Adrenal gland (tissue), 12 donors: ENCODE results near the gene EPSTI1. TPM values are rescaled to one million over a fixed set of nuclear protein-coding genes. Genes with fewer than 3 reads are reported as not detected.

Experiments used
- DNase-seq, 7 donors: peaks; one replicate each; pipeline ENCODE4 v3.0.0-alpha.2; 2019 to 2020
- H3K27ac ChIP-seq, 5 donors: fragments of 200-600 bp; sonication (generic) in 4 of 5; 1 replicate in 3 of 5; 2 replicates in 2 of 5; pipeline versions ENCODE4 v1.5.1 to v1.8.0; 2016 to 2020; ENCODE audit warnings: mild to moderate bottlenecking in 1 of 5
- H3K27me3 ChIP-seq: fragments of 200-600 bp; 2 replicates; pipeline ENCODE4 v1.8.0; 2021
- H3K36me3 ChIP-seq, 2 donors: fragments of 200-600 bp; replicated peaks in 1 of 2; 1 replicate in 1 of 2; 2 replicates in 1 of 2; pipeline versions ENCODE4 v1.5.1 to v1.8.0; 2018 to 2022
- H3K4me1 ChIP-seq, 2 donors: fragments of 200-600 bp; replicated peaks in 1 of 2; 1 replicate in 1 of 2; 2 replicates in 1 of 2; pipeline versions ENCODE4 v1.5.1 to v1.8.0; 2018 to 2021
- H3K4me3 ChIP-seq, 4 donors: fragments of 200-600 bp; sonication (generic) in 3 of 4; one replicate each; pipeline ENCODE4 v1.5.1; 2016 to 2018
- H3K9me3 ChIP-seq, 3 donors: fragments of 200-600 bp; sonication (generic) in 1 of 3; replicated peaks in 1 of 3; 1 replicate in 2 of 3; 2 replicates in 1 of 3; pipeline versions ENCODE4 v1.5.1 to v1.8.0; 2016 to 2021
- POLR2A ChIP-seq, 2 donors: fragments of 450-650 bp; IDR thresholded peaks; one replicate each; pipeline ENCODE4 v1.6.1; 2017; ENCODE audit warnings: antibody characterized with exemption in 2 of 2, mild to moderate bottlenecking in 2 of 2, moderate library complexity in 1 of 2
- WGBS, 4 donors: extraction: QIAGEN DNeasy Blood & Tissue Kit in 2 of 4; methylation state at CpG; one replicate each; pipeline versions ENCODE4 v1.1.5 to v1.1.7; 2013 to 2017; 5-methylcytosine and 5-hydroxymethylcytosine counted together
- intact Hi-C, 2 donors: fragments of 100-400 bp; cut with DNase I; formaldehyde crosslinking; loops; one replicate each; pipeline versions ENCODE4 v1.14.1 to v1.15.0; 2022 to 2023
- polyA plus RNA-seq, 3 donors: library from polyadenylated mRNA; stranded (reverse); fragments of 200-250 nt in 2 of 3; fragments of 350-450 nt in 1 of 3; fragmentation: Illumina TruSeq in 1 of 3; extraction: RNeasy Lipid Tissue Mini Kit (QIAGEN cat#74804) in 1 of 3; gene quantifications; one replicate each; pipeline ENCODE4 v1.2.3, GENCODE V29; 2013 to 2014
- total RNA-seq, 9 donors: library from RNA; depleted of rRNA in 4 of 9; stranded (reverse); fragments of >200 nt in 4 of 9; fragments of 120-200 nt in 1 of 9; fragmentation: NEBNext Ultra II Directional in 1 of 9; extraction: Animal tissue kit (Norgen Biotek cat#: 25700) in 1 of 9; gene quantifications; one replicate each; pipeline versions ENCODE4 v1.1.0 to v1.2.4, GENCODE V29; 2013 to 2023
- TF ChIP-seq, protein P1 (sequence below), 6 experiments: fragments of 450-650 bp in 4 of 6; fragments of 200-600 bp in 2 of 6; sonication (generic) in 1 of 6; IDR thresholded peaks; 1 replicate in 5 of 6; 2 replicates in 1 of 6; pipeline versions ENCODE4 v1.5.1 to v1.8.0; 2016 to 2021; ENCODE audit warnings: antibody characterized with exemption in 6 of 6, mild to moderate bottlenecking in 2 of 6, moderate library complexity in 1 of 6
- donor health status: healthy with polysubstance abuse.
- donor health status: Bipolar disorder and iron deficiency.
- donor health status: DM: yes; HTN: yes; CAD: no.
- donor health status: DM: no; HTN: no; CAD: no.
- donor health status: DM: no; HTN: no; CAD: no.
- donor health status: DM: yes; HTN: yes; CAD: no.

Gene EPSTI1
- total and polyA plus RNA-seq, 12 donors: 6.8 to 36.3 (median 10.2) TPM

DNA sequence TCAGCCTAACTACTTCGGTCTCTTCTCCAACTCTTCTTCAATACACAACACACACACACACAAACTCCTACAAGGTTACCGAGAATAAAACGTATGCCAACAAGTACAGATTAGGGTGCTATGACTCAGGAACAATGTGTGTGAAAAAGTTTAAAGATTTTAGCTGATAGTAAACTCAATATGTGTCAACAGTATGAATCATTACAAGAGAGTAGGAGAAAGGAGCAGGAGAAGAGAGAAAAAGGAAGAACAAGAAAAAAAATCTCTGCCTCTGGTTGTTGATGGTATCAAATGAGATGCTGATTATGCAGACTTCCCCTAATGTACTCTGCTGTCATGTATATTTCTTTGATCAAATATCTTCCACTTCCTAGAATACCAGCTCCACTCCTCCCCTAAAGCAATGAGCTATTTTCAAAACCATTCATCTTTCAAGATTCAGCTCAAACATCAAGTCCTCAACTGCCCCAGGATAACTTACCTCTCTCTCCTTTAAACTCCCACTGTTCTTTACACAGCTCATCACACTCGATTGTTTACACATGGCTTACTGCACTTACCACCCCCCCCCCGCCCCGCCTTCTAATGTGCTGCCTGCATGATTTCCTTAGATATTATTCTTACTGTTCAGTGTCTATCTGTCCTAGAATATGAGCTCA, 115.0 kb downstream of the EPSTI1 start:
- no peaks in the 10 kb centered on the region for H3K9me3 ChIP-seq
- no peak overlapping the region for H3K27ac ChIP-seq
- DNase-seq: no peak
- no peaks in the 10 kb centered on the region for H3K27me3 ChIP-seq
- intact Hi-C loops: no loop called here
- peaks cover 7 to 27% of the 10 kb centered on the region in 2 donors for H3K4me1 ChIP-seq
- TF ChIP-seq, protein P1, sequence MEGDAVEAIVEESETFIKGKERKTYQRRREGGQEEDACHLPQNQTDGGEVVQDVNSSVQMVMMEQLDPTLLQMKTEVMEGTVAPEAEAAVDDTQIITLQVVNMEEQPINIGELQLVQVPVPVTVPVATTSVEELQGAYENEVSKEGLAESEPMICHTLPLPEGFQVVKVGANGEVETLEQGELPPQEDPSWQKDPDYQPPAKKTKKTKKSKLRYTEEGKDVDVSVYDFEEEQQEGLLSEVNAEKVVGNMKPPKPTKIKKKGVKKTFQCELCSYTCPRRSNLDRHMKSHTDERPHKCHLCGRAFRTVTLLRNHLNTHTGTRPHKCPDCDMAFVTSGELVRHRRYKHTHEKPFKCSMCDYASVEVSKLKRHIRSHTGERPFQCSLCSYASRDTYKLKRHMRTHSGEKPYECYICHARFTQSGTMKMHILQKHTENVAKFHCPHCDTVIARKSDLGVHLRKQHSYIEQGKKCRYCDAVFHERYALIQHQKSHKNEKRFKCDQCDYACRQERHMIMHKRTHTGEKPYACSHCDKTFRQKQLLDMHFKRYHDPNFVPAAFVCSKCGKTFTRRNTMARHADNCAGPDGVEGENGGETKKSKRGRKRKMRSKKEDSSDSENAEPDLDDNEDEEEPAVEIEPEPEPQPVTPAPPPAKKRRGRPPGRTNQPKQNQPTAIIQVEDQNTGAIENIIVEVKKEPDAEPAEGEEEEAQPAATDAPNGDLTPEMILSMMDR (IDR thresholded peaks at IDR 0.05): no peak
- no peak for TF ChIP-seq POLR2A (IDR thresholded peaks at IDR 0.05)
- H3K4me3 ChIP-seq: no peak overlapping the region
- H3K36me3 ChIP-seq: no peaks in the 10 kb centered on the region
- WGBS, 4 donors: 53 to 69% (median 63%) methylated on average over 6 of the region's 6 CpGs

DNA sequence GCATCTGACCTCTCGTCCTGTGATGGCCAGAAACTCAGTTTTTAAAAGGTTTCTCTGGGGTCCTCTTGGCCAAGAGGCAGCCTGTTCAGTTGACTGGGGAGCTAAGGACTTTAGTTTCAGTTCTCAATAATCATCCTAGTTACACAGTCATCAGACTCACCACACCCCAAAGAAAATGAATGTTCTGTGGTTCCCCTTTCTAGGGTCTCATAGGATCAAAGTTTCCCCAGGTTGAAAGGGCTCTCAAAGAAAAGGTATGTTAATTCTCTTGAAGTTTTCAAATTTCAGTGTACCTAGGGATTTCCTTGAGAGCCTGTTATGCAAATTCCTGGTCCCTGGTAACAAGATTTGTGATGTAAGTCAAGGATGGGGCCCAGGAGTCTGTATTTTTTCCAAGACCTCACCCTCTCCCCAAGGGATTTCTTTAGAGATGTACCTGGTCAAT, 115.7 kb downstream of the EPSTI1 start:
- Histone ChIP-seq H3K36me3 (no peaks in the 10 kb centered on the region), H3K27ac (peak overlapping the region in 2 of 5 donors; percentile 24 to 41), H3K9me3 (no peaks in the 10 kb centered on the region), H3K4me1 (peaks cover 7 to 27% of the 10 kb centered on the region in 2 donors), H3K27me3 (no peaks in the 10 kb centered on the region), H3K4me3 (peak overlapping the region in 1 of 4 donors; percentile 23)
- intact Hi-C loops: no loop called here
- TF ChIP-seq POLR2A (IDR thresholded peaks at IDR 0.05): no peak
- TF ChIP-seq, protein P1 (IDR thresholded peaks at IDR 0.05): no peak
- WGBS, 4 donors: 13 to 43% (median 35%) methylated on average over 1 of the region's 1 CpG
- DNase-seq: no peak

DNA sequence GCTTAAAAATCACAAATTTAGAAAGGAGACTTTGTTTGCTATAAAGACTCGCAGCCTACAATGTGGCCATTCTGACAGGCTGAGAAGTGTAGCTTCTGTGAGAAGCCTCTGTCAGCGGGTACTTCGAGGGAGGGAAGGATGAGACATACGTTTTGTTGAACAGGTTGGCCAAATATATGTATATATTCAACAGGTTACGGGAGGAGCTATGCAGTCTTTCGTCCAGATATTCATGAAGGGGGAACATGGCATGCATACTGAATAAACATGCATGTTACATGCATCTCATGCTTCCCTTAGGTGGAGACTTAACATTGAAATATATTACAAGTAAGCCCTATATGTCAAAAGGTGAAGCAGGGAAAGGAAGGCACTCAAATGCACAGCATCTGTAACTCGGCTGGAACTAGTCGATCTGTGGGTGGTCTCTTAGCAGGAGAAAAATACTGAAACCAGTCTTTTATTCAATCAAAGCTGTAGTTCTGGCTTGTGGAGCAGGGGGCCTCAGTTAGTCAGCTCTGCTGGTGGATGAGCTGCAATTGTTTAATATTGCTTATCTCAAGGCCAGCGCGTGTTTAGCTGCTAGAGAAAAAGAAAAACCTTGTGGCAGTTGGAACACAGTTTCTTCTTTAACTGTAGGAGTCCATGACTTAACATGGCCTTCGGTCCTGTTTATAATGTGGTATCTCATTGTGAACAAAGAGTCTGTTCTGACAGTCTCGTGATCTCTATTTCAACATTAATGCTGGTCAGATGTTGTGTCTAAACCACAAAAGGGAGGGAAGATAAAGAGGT, 116.4 kb downstream of the EPSTI1 start:
- peak overlapping the region in 1 of 4 donors; percentile 23 for H3K4me3 ChIP-seq
- 48 to 57% (median 53%) methylated on average over 12 of the region's 12 CpGs for WGBS, 4 donors
- intact Hi-C loops: no loop called here
- TF ChIP-seq, protein P1 (IDR thresholded peaks at IDR 0.05): peak; percentile 14 to 44 (median 32)
- TF ChIP-seq POLR2A (IDR thresholded peaks at IDR 0.05): no peak
- H3K9me3 ChIP-seq: no peaks in the 10 kb centered on the region
- peak in 6 of 7 donors; percentile 55 to 68 (median 60) for DNase-seq
- peak overlapping the region in 2 of 5 donors; percentile 24 to 41 for H3K27ac ChIP-seq
- no peaks in the 10 kb centered on the region for H3K36me3 ChIP-seq
- no peaks in the 10 kb centered on the region for H3K27me3 ChIP-seq
- peaks cover 7 to 27% of the 10 kb centered on the region in 2 donors for H3K4me1 ChIP-seq

DNA sequence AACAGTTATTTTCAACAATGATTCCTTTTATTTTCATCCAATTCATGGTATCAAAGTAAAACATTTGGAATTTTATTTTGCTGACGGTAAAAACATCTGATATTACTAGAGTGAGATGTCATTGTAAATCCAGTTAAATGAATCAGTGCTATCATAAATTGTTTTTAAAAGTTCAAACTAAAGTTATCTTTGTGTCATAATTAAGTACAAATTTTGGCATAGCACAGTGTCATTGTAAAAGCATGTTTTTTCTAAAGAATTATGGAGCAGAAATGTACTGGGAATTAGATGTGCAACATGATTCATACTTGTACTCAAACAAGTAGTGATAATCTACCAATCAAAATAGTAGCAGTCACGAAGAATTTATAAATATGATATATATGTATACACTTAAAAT, 117.8 kb downstream of the EPSTI1 start:
- intact Hi-C loops: no loop called here
- no peak for TF ChIP-seq POLR2A (IDR thresholded peaks at IDR 0.05)
- TF ChIP-seq, protein P1 (IDR thresholded peaks at IDR 0.05): no peak

More for the DNA sequence above, 117.8 kb downstream of the EPSTI1 start:
- no peak overlapping the region for H3K4me3 ChIP-seq
- WGBS, 4 donors: 52 to 67% (median 58%) methylated on average over 2 of the region's 2 CpGs
- peaks cover 7 to 27% of the 10 kb centered on the region in 2 donors for H3K4me1 ChIP-seq
- H3K9me3 ChIP-seq: no peaks in the 10 kb centered on the region
- H3K36me3 ChIP-seq: no peaks in the 10 kb centered on the region
- no peak overlapping the region for H3K27ac ChIP-seq
- no peak for DNase-seq
- H3K27me3 ChIP-seq: no peaks in the 10 kb centered on the region
